Suprapubic skin (tissue), 4 donors: ENCODE data around the gene ZNF292.
"Not testable (repeated sequence)": the region's sequence is repeated elsewhere in the genome, so short reads cannot be mapped to it uniquely, and the experiment has no call there.

Source experiments
- EP300 ChIP-seq: sonication (generic); formaldehyde crosslinking; IDR thresholded peaks from one replicate; pipeline ENCODE4 v1.6.1; 2017; ENCODE audit warnings: antibody characterized with exemption
- POLR2A ChIP-seq, 2 donors: fragments of 450-650 bp; IDR thresholded peaks; one replicate each; pipeline ENCODE4 v1.6.1; 2017; ENCODE audit warnings: antibody characterized with exemption in 2 of 2, mild to moderate bottlenecking in 2 of 2, moderate library complexity in 2 of 2
- POLR2AphosphoS5 ChIP-seq, 3 donors: sonication (generic); formaldehyde crosslinking; IDR thresholded peaks; one replicate each; pipeline ENCODE4 v1.6.1; 2017; ENCODE audit warnings: antibody characterized with exemption in 3 of 3
- TF ChIP-seq, protein P1 (sequence below), 2 donors: fragments of 200-600 bp in 1 of 2; fragments of 450-650 bp in 1 of 2; sonication (generic) in 1 of 2; IDR thresholded peaks; one replicate each; pipeline ENCODE4 v1.5.1; 2016 to 2019; ENCODE audit warnings: antibody characterized with exemption in 2 of 2, mild to moderate bottlenecking in 1 of 2, moderate library complexity in 1 of 2

DNA sequence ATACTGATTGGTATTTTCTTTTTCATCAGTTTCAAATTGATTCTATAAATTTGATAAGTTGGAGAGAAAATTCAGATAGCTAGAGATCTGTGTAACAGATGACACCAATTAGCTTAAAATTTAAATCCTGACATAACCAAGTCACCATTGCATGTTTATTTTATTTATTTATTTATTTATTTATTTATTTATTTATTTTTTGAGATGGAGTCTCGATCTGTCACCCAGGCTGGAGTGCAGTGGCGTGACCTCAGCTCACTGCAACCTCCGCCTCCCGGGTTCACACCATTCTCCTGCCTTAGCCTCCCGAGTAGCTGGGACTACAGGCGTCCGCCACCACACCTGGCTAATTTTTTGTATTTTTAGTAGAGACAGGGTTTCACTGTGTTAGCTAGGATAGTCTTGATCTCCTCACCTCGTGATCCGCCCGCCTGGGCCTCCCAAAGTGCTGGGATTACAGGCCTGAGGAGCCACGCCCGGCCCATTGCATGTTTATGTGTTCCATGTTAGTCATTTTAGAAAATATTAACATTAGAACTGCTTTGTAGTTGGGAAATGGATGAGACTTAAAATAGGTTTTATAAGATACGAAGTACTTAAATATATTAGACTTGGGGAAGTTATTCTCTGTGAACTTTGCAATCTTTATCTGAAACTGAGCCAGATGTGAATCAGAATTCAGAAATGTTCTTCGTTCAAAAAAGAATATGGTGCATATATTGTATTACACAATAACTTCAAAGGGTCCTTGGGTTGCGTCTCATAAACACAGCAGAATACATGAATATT lies 42.9 kb downstream of the ZNF292 start:
- TF ChIP-seq, protein P1, sequence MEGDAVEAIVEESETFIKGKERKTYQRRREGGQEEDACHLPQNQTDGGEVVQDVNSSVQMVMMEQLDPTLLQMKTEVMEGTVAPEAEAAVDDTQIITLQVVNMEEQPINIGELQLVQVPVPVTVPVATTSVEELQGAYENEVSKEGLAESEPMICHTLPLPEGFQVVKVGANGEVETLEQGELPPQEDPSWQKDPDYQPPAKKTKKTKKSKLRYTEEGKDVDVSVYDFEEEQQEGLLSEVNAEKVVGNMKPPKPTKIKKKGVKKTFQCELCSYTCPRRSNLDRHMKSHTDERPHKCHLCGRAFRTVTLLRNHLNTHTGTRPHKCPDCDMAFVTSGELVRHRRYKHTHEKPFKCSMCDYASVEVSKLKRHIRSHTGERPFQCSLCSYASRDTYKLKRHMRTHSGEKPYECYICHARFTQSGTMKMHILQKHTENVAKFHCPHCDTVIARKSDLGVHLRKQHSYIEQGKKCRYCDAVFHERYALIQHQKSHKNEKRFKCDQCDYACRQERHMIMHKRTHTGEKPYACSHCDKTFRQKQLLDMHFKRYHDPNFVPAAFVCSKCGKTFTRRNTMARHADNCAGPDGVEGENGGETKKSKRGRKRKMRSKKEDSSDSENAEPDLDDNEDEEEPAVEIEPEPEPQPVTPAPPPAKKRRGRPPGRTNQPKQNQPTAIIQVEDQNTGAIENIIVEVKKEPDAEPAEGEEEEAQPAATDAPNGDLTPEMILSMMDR (IDR thresholded peaks at IDR 0.05) = not testable (repeated sequence)
- not testable (repeated sequence) for TF ChIP-seq POLR2AphosphoS5 (IDR thresholded peaks at IDR 0.05); POLR2A (IDR thresholded peaks at IDR 0.05); EP300
